Stimulated activated CD4-positive, alpha-beta T cell treated with anti-CD3 and anti-CD28 coated beads, Interleukin-1b, Interleukin-23, amount 100 ng/mL, for 4 hours (primary cell): ENCODE data around the gene C3orf70.

Source experiments
- DNase-seq, 2 donors: peaks; one replicate each; pipeline ENCODE4 v3.0.0-alpha.2; 2020; ENCODE audit warnings: low read depth in 2 of 2

C3orf70 gene, protein sequence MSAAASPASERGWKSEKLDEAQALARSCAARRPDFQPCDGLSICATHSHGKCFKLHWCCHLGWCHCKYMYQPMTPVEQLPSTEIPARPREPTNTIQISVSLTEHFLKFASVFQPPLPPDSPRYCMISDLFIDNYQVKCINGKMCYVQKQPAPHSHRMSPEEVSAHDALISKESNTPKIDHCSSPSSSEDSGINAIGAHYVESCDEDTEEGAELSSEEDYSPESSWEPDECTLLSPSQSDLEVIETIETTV

DNA sequence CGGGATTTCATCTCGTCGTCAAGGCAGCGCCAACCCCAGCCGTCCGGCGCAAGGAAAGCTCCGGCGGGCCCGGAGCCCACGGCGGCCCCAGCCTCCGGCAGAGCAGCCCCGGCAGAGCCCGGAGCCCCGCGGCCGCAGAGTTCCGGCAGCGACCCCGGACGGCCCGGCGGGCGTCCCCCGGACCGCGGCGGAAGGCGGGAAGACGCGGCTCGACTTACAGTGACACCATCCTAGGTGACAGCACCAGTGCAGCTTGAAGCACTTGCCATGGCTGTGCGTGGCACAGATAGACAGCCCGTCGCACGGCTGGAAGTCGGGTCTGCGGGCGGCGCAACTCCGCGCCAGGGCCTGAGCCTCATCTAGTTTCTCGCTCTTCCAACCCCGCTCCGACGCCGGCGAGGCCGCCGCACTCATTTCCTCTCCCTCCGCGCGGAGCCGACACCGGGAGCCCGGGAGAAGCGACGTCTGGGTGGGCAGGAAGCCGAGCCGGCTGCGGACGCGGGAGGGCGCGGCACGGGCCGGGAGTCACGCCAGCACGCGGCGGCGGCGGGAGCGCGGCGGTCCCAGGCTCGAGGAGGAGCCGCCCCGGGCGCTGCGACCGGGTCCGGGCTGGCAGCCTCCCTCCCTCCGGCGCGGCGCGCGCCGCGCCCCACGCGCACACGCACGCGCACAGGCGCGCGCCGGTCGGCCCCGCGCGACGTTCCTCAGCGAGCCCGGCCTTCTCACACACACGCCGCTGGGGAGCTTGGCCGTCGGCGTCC, at the start of gene C3orf70:
C3orf70 (minus strand) TSS at position 651 of the 761 bp plus-strand sequence; CDS start at position 414, 237 bp downstream.
- DNase-seq = no peak

DNA sequence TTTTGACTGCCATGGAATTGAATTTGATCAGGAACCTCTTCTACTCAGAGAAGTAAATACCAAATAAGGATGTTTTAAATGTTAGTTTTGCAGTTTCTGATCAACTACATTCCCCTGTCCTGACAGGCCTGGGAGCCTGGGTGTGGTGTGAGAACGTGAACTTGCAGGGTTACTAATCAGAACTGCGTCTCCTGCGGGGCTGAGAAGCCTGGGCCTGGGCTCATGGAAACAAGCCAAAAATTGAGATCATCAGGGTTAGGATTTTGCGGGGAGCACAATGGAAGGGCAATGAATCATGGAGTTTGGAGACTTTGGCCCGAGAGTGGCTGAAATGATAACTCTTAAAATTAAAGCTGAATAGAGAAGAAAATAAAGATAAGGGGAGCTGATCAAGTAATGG, 47.8 kb upstream of the C3orf70 start:
- no peak for DNase-seq

DNA sequence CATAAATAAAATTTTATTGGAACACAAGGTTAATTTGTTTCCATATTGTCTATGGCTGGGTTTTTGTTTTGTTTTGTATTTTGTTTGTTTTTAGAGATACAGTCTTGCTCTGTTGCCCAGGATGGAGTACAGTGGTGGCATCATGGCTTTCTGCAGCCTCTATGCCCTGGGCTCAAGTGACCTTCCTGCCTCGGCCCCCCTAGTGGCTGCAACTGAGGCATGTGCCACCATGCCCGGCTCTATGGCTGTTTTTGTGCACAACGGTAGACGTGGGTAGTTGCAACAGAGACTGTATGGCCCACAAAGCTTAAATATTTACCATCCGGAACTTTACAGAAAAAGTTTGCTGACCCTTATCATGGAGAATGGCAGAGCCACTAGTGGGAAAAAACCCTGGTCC, 46.8 kb upstream of the C3orf70 start:
- DNase-seq = no peak

DNA sequence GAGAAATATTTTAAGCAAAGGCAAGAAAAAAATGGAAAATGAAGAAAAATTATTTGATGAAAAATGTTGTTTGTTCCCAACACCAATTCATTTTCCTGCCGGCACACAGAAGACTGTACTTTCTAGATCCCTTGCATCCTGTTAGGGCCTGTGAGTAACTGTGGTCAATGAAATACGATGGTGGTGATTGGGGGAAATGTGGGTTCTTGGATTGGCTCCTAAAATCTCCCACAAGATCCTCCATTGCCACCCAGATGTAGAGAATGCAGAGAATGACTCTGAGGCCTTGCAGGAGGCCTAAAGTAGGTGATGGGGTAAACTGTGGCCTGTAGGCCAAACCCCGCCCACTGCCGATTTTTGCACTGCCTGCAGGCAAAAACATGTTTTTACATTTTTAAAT, 46.3 kb upstream of the C3orf70 start:
- no peak for DNase-seq

DNA sequence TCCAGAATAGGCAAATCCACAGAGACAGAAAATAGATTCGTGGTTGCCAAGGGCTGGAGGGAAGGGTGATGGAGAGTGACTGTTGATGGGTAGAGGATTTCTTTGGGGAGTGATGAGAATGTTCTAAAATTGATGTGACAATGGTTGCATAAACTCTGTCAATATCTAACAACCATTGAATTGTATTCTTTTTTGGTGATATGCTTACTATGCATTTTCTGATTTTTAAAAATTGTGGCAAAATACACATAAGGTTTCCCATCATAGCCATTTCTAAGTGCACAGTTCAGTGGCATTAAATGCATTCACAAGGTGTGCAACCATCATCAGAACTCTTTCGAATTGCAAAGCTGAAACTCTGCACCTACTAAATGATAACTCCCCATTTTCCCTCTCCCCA, 44.2 kb upstream of the C3orf70 start:
- no peak for DNase-seq

DNA sequence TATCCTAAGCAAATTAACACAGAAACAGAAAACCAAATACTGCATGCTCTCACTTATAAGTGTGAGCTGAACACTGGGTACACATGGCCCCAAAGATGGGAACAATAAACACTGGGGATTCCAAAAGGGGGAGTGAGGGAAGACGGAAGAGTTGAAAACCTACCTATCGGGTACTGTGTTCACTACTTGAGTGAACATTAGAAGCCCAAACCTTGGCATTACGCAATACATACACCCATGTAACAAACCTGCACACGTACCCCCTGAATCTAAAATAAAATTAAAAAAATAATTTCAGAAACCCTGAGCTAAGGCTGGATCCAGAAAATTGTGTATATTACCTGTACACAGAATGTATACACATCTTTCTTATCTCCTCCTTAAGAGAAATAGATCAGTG, 42.8 kb upstream of the C3orf70 start:
- no peak for DNase-seq

DNA sequence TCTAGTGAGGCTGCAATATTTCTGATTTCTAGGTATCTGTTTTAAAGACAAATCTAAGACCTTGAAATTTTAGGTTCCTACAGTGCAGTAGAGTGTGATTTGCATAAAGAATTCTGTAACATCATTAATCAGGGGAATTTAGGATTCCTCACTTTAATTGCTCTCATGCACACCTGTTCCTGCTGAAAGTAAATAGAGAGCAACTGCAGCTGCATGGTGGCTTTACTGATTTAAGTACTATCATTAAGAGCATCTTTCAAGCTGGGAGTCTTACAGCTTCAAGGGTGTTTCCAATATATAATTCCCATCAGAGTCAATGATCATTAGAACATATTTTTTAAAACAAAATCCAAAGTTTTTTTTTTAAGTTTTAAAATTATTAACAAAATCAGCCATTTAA, 36.0 kb upstream of the C3orf70 start:
- DNase-seq = no peak

DNA sequence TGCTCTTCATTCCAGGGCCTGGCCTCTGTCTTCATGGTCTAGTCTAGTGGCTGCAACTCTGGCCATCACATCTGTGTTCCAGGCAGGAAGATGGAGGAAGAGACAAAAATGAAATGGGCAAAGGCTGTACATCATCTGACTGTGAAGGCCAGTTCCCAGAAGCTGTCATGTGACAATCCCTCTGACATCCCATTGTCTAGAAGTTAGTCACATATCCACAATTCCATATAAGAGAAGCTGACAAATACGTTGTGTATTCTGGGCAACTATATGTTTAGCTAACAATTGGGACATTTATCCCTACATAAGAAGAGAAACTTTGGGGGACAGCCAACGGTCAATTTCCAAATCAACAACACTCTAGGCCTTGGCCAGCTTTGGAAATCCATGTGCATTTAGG, 34.5 kb upstream of the C3orf70 start:
- no peak for DNase-seq

DNA sequence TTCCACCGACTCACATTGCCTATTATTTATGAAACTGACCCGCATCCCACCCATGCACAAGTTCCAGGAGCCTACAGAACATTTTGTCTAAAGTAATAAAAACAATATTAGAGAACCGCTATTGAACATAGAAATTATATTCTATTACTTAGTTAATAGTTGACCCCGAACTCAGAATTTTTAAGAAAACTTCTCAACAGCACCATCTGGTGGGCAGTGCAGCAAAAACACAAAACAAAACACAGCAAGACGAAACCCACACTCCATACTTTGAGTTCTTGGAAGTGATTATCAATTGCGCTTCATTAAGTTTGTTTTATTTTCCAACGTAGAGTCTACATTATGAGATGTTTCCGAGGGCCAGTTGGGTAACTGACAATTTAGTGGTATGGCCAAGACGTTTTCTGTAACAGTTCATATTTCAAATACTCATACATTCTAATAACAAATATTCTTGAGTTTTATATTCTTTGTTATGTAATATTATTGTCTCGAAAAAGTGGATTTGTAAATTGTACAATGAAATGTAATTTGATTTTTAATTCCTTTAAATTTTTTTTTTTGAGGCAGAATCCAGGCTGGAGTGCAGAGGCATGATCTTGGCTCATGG, 24.0 kb upstream of the C3orf70 start:
- no peak for DNase-seq

DNA sequence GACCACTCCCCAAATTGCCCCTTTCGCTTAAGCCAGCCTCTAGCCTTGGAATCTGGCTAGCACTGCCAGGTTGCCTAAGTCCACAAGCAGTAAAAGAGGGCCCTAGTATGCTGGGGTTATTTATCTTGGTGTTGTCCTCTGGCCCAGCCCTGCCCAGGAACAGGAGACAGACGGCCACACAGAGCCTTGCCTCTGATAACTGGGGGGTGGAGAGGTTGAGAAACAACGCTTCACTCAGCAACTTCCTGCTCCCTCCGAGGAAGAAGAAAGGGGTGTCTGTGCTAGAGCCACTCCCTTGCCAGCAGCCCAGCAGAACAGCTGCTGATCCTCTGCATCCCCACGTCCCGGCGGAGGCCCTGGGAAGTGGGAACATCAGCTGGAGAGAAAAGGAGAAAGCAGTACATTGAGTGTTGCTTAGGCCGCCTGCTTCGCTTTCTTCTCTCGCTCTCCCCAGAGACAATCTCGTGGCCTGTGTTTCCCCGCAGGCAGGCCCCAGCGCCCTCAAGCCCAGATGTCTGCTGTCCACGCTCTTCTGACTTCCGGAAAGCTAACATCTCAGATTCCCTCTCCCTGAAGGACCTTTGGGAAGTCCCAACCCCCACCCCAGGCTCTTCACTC, 22.6 kb upstream of the C3orf70 start:
- DNase-seq = no peak

DNA sequence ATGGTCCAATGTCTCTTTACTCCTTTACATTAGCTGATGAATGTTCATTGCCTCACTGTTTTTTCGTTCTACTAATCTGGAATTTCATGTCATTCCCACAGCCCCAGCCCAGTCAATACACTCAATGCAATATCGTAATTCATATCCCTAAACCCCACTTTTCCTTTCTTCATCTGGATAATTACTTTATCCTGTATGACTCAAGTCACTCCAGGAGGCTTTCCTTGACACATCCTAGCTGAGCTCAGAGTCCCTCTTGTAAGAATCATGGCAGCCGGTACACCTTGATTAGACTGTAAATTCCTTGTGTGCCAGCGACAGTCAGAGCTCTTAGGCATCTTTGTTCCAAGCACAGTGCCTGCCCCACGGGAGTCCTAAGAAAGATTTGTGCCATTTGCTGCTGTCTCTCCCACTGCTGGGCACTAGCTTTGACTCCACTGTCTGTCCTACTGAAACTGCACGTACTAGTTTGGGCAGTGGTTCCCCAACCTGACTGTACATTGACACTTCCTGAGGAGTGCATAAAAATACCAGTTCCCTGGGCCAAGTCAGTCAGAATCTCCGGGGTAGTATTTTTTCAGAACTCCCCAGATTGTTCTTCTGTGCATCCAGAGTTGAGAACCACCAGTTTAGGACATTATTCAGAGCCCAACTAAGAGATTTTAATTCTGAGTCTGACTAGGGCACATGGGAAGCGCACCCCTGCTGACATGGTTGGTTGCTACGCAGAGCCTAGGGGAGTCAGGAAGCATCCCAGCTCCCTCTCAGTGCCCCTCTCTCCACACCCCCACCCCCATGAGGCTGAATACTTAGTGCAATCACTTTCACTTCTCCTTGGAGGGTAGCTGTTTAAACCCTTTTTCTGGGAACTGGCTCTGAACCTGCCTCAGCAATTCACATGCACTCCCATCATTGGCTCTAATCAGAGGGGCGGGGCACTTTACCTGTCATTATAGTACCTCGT, 19.5 kb upstream of the C3orf70 start:
- DNase-seq = no peak

DNA sequence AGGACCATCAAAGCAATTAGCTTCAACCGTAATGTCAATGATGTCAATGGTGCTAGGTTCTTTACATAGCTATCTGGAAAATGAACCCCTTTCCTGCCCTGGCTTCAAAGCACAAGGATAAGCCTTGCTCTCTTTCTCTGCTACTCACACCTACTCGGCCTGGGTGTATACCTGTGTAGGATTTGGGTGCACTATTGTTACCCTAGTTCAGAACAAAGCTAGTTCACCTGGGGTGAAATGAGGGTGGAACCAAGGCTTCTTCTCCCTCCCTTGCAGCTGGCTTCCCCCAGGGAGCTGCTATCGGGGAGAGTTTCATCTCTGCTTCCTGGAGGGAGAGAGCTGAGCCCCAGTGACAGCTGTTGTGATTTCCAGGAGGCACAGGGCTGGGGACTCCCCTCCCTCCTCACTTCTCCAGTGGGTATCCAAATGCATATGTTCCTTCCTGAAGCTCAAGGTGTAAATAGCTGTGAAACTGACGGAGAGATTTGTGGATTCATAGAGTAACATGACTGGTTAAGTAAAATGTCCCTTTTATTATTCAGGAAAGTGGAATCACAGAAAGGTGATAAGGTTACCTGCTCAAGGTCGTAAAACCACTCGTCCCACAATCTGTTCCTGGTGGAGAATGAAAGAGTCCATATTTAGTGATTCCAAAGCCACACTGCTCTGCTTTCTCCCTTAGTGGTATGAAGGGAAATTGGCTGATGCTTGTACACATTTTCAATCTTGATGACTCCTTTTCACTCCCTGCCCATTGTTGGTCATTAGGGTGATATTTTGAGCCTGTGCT, 11.8 kb upstream of the C3orf70 start:
- DNase-seq = no peak

DNA sequence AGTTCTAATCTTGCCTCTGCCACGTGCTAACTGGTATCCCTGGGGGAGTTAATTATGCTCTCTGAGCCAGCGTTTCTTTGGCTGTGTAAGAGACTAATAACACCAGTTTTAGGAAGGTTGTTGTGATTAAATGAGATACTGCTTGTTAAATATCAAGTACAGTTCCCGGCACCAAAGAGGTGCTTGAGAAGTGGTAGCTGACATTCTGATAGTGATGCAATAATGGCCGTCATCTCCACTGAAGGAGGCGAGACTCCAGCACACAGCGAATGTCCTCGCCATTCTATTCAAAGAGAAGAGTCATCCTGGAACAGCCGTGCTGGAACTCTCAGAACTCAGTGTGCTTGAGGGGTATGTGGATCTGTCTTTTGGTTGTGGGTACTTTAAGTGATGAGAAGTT, 9.8 kb upstream of the C3orf70 start:
- no peak for DNase-seq

DNA sequence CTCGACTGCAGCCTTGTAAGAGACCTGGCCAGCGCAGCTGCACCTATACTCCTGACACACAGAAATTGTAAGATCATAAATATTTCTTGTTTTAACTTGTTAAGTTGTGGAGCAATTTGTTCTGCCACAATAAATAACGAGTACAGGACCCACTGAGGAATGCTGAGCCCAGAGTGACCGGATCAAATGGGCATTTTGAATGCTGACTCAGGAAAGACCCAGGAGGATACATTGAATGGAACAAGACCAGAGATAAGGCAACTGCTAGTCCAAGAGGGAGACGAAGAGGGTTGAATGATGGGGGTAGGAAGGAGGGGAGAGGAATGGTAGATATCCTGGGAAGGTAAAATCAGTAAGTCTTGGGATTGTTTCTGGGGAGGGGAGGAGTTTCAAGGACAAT, 8.9 kb upstream of the C3orf70 start:
- no peak for DNase-seq

DNA sequence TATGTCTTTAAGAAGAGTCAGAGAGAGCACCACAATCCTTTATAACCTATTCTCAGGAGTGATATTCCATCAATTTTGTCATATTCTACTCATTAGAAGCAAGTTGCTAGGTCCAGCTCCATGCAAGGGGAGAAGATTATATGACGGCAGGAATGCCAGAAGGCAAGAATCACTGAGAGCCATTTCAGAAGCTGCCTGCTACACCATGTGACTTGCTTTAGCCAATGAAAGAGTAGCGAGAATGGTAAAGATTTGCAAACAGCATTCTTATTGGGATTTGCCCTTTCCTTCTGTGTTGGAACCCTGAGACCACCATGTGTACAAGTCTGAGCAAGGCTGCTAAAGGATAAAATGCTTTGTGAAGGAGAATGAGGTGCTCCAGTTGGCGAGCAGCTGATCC, 4.5 kb upstream of the C3orf70 start:
- DNase-seq = no peak

DNA sequence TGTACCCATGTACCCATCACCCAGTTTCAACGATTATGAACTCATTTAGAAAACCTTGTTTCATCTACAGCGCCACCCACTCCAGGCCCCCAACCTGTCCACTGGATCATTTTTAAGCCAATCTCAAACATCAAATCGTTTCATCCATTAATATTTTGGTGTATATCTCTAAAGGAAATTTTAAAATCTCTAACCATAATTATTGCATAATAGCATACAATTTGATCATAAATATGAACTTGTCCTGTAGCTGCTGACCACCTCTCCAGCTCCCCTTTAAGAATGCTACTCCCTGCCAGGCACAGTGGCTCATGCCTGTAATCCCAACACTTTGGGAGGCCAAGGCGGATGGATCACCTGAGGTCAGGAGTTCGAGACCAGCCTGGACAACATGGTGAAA, 2.8 kb upstream of the C3orf70 start:
- DNase-seq = no peak

DNA sequence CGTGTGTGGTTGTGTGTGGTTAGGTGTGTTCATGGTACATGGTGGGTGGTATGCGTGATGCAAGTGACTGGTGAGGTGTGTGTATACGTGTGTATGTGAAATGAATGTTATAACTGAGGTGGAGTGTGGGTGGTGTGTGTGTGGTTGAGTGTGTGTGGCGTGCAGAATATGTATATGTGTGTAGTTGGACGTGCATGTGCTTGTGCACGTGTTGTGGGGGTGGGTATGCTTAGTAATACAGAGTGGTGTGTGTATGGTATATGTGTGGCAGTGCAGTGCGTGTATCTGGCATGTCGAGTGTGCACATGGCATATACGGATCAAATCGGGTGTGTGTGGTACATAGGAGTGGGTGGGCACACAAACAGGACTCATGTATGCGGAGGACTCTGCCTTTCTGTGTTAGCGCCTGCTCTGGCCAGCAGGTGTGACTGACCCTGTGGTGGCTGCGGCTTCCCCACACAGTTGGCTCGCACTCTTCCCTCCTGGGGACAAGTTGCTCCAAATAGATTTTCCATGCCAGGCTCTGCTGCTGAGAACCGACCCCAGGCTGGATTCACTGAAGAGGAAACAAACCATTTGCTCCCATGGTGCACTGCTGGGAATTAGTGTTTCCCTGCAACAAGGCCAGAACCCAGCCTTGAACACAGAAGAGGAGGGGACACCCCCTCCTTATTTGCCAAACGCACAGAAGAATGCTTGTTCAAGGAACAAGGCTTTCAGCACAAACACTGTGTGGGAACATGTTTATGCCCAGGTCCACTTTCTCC, 1.2 kb upstream of the C3orf70 start:
- DNase-seq = no peak

DNA sequence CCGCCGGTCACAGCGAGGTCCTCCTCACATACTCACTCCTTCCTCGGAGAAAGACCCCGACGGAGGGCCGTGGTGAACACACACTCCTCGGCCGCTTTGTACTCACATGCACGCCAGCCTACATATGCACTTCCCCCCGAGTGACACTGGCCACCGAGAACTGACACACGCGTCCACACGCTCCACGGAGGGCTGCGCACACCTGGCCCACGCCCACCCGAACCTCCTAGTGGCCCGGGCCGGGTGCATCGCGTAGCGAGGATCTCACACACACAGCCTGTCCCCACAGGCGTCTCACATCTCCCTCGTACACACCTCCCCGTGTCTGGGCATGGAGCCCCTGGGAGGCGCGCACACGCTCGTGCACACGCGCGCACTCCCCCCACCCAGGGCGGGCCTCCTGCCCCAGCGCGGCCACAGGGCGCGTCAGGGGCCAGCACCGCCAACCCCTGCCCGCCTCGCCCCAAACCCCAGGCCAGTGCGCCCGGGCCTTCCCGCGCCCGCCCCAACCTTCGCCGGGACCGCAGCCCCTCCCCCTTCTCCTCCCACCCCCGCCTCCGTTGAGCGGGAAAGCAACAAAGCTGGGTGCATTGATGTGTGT, 411 bp upstream of the C3orf70 start:
- DNase-seq = no peak

DNA sequence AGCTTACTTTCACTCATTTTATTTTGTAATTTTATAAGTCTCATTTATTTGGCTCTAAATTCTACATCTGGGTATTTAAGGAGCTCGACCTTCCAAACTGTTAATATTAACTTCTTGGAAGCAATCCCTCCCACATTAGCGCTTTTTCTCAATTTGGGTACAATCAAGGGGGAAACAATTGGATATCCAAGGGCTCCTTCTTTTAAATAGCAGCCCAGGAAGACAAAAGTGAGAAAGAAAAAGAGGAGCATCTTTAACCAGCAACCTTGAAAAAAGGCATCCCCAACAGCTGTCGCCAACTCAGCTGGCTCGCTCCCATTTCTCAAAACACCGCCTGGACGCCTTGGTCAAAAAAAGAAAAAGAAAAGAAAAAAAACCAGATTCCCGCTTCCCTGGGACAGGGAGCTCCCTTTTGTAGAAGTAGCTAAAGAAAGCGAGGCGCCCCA, 873 bp downstream of the C3orf70 start:
- DNase-seq = no peak
